MCF 10A (cell line): ENCODE measurements around the gene EFNB3. TPM values are rescaled to one million over a fixed set of nuclear protein-coding genes. Genes with fewer than 3 reads are reported as not detected.

Source experiments
- BruUV-seq: library from RNA; stranded (reverse); fragments of 400-500 nt; replicated peaks from 2 replicates; lab custom pipeline; 2021; lab: Mats Ljungman, UMichigan
- CTCF ChIA-PET: fragments of 300-600 bp; sonication (Branson Sonifier 250); formaldehyde crosslinking; extraction: SDS; loops from one replicate; lab custom pipeline; 2021; ENCODE audit warnings: antibody characterized with exemption, inconsistent platforms; lab: Yijun Ruan, JAX
- POLR2A ChIA-PET: fragments of 300-600, 350-650 bp; sonication (Branson Sonifier 250); formaldehyde crosslinking; extraction: SDS; loops from one replicate; lab custom pipeline; 2020; ENCODE audit warnings: antibody characterized with exemption, inconsistent platforms; lab: Yijun Ruan, JAX
- DNase-seq: peaks from one replicate; pipeline ENCODE4 v3.0.0-alpha.2; 2018; ENCODE audit not compliant: unreplicated experiment
- H3K27ac Mint-ChIP-seq: one replicate; pipeline ENCODE4 v1.8.0; 2022; ENCODE audit warnings: mild to moderate bottlenecking, low read depth, mixed read lengths; ENCODE audit not compliant: unreplicated experiment
- H3K27me3 Mint-ChIP-seq: one replicate; pipeline ENCODE4 v1.8.0; 2022; ENCODE audit warnings: mixed read lengths; ENCODE audit not compliant: insufficient read depth, unreplicated experiment
- H3K36me3 Mint-ChIP-seq: one replicate; pipeline ENCODE4 v1.8.0; 2022; ENCODE audit warnings: mild to moderate bottlenecking, moderate library complexity, mixed read lengths; ENCODE audit not compliant: insufficient read depth, unreplicated experiment
- H3K4me1 Mint-ChIP-seq: one replicate; pipeline ENCODE4 v1.8.0; 2022; ENCODE audit warnings: mixed read lengths; ENCODE audit not compliant: insufficient read depth, unreplicated experiment
- H3K4me3 Mint-ChIP-seq: one replicate; pipeline ENCODE4 v1.8.0; 2022; ENCODE audit warnings: mild to moderate bottlenecking, moderate library complexity, mixed read lengths; ENCODE audit not compliant: unreplicated experiment
- H3K9me3 Mint-ChIP-seq: one replicate; pipeline ENCODE4 v1.8.0; 2022; ENCODE audit warnings: mixed read lengths; ENCODE audit not compliant: unreplicated experiment
- CTCF ChIP-seq: fragments of 200-600 bp; IDR thresholded peaks from one replicate; pipeline ENCODE4 v1.8.0; 2022; ENCODE audit warnings: antibody characterized with exemption, mild to moderate bottlenecking; ENCODE audit not compliant: unreplicated experiment
- intact Hi-C: fragments of 100-400 bp; cut with micrococcal nuclease; formaldehyde crosslinking; loops from 2 replicates; pipeline ENCODE4 v1.14.1; 2022
- total RNA-seq: library from RNA; stranded (reverse); gene quantifications from 2 replicates; pipeline ENCODE4 v1.2.3, GENCODE V29; 2022

Gene EFNB3
- total RNA-seq, 1 experiment from 2014 or later: 1.4 TPM

DNA sequence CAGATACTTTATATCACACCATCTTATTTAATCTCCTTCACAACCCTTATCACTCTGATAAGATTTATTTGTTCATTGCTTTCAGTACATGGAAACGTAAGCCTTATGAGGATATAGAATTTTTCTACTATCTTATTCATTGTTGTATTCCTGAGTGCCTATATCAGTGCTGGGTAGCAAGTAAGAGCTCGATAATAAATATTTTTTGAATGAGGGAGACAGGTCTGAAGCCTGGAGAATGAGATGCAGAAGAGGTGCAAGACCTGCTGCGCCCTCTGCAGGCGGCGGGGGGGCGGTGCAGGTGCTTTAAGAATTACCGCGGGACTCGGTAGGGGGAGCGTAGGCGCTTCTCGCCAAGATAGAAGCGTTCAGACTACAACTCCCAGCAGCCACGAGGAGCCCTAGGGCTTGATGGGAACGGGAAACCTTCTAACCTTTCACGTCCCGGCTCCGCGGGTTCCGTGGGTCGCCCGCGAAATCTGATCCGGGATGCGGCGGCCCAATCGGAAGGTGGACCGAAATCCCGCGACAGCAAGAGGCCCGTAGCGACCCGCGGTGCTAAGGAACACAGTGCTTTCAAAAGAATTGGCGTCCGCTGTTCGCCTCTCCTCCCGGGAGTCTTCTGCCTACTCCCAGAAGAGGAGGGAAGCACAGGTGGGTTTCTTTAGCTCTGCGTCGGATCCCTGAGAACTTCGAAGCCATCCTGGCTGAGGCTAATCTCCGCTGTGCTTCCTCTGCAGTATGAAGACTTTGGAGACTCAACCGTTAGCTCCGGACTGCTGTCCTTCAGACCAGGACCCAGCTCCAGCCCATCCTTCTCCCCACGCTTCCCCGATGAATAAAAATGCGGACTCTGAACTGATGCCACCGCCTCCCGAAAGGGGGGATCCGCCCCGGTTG, 16.8 kb upstream of the EFNB3 start, which contains the start of gene WRAP53:
TSS of gene WRAP53 (plus strand) at position 570 of the 900 bp plus-strand sequence. CDS start at position 742, 172 bp downstream.
- ChIA-PET POLR2A (interaction anchor here (0.6 to 7.2 kb wide), 48 partner anchors 10 to 468 kb away, joined by 3 to 303 read pairs (median 8); partner anchors contain the start of genes ALOXE3, ATP1B2, CD68 and CNTROB), CTCF (interaction anchor here (0.6 to 7.3 kb wide), 43 partner anchors 9 to 642 kb away, joined by 3 to 89 read pairs (median 4); partner anchors contain the start of genes ATP1B2, CHRNB1, DNAH2 and MPDU1)
- peak within 1 kb of the TSS; percentile 97 for H3K4me3 Mint-ChIP-seq
- intact Hi-C loops: loop anchor here (1.0 to 10.0 kb wide), 6 partner anchors 56 to 333 kb away; partner anchors contain the start of genes FGF11, KCTD11, TMEM102 and TMEM95
- TF ChIP-seq CTCF: peak; percentile 97
- peaks cover 58% of the 10 kb centered on the region for H3K36me3 Mint-ChIP-seq
- peaks cover 22% of the 10 kb centered on the region for H3K4me1 Mint-ChIP-seq
- peak within 1 kb of the TSS; percentile 100 for H3K27ac Mint-ChIP-seq
- H3K27me3 Mint-ChIP-seq: no peaks in the 10 kb centered on the region
- BruUV-seq: no TSS peak
- no peaks in the 10 kb centered on the region for H3K9me3 Mint-ChIP-seq
- DNase-seq: peak; percentile 100

DNA sequence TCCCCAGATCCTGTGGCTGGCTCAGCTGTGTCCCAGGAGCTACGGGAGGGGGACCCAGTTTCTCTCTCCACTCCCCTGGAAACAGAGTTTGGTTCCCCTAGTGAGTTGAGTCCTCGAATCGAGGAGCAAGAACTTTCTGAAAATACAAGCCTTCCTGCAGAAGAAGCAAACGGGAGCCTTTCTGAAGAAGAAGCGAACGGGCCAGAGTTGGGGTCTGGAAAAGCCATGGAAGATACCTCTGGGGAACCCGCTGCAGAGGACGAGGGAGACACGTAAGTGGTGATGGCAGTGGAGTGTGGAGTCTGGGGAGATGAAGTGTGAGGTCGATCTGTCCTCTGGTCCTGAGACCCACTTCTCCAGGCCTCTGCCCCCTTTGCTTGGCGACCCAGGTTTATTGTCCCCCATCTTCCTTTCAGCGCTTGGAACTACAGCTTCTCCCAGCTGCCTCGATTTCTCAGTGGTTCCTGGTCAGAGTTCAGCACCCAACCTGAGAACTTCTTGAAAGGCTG, 16.1 kb upstream of the EFNB3 start:
- no peak for TF ChIP-seq CTCF
- H3K27ac Mint-ChIP-seq: peak overlapping the region; percentile 100
- POLR2A ChIA-PET: interaction anchor here (0.7 to 7.2 kb wide), 24 partner anchors 10 to 381 kb away, joined by 3 to 303 read pairs (median 12); partner anchors contain the start of genes CD68, CNTROB, DNAH2 and FXR2
- intact Hi-C loops: loop anchor here (1.0 to 10.0 kb wide), 6 partner anchors 57 to 334 kb away; partner anchors contain the start of genes FGF11, KCTD11, TMEM102 and TMEM95
- peaks cover 22% of the 10 kb centered on the region for H3K4me1 Mint-ChIP-seq
- no peaks in the 10 kb centered on the region for H3K9me3 Mint-ChIP-seq
- H3K36me3 Mint-ChIP-seq: peaks cover 61% of the 10 kb centered on the region
- CTCF ChIA-PET: interaction anchor here (0.6 to 7.3 kb wide), 21 partner anchors 15 to 794 kb away, joined by 3 to 89 read pairs (median 4); partner anchors contain the start of genes DNAH2, MPDU1 and SOX15
- no TSS peak for BruUV-seq
- DNase-seq: no peak
- H3K27me3 Mint-ChIP-seq: no peaks in the 10 kb centered on the region
- H3K4me3 Mint-ChIP-seq: peak overlapping the region; percentile 97

DNA sequence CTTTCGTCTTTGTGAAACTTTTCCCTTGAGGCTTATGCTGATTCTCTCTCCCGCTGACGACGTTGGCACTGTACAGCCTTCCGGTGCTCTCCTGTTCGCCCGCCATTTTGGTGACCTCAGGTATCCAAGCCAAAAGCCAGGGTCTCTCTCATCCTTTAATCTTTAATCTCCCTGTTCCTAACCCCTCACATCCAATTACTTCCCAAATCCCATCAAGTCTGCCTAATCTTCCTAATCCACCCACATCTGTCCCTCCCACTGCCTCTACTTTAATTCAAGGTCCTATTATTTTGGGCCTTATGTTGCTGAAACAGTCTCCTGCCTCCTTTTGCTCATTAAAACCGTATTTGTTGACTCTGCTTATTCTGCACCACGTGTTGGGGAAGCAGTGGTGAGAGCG, 9.4 kb upstream of the EFNB3 start:
- intact Hi-C loops: no loop called here
- H3K27me3 Mint-ChIP-seq: no peaks in the 10 kb centered on the region
- no peak overlapping the region for H3K4me3 Mint-ChIP-seq
- DNase-seq: no peak
- H3K9me3 Mint-ChIP-seq: no peaks in the 10 kb centered on the region
- no peak for TF ChIP-seq CTCF
- ChIA-PET CTCF (no interaction called here), POLR2A (no interaction called here)
- no TSS peak for BruUV-seq
- peaks cover 44% of the 10 kb centered on the region for H3K36me3 Mint-ChIP-seq
- H3K27ac Mint-ChIP-seq: no peak overlapping the region
- no peaks in the 10 kb centered on the region for H3K4me1 Mint-ChIP-seq
